Tibial artery (tissue), 4 donors: ENCODE measurements around the gene ILF3.
"Not testable (repeated sequence)": the region's sequence is repeated elsewhere in the genome, so short reads cannot be mapped to it uniquely, and the experiment has no call there.

Source experiments
- DNase-seq, 2 donors: peaks; one replicate each; pipeline ENCODE4 v3.0.0-alpha.2; 2019
- H3K27ac ChIP-seq, 2 donors: fragments of 200-600 bp; sonication (generic) in 1 of 2; 1 replicate in 1 of 2; 2 replicates in 1 of 2; pipeline ENCODE4 v1.5.1; 2018 to 2019; ENCODE audit warnings: mild to moderate bottlenecking in 1 of 2
- H3K27me3 ChIP-seq, 2 donors: fragments of 200-600 bp; sonication (generic) in 1 of 2; one replicate each; pipeline versions ENCODE4 v1.5.1 to v1.6.0; 2016 to 2019
- H3K36me3 ChIP-seq, 3 donors: fragments of 200-600 bp; sonication (generic) in 2 of 3; one replicate each; pipeline ENCODE4 v1.5.1; 2016 to 2019; ENCODE audit warnings: mild to moderate bottlenecking in 2 of 3
- H3K4me1 ChIP-seq, 4 donors: fragments of 200-600 bp; sonication (generic) in 2 of 4; 1 replicate in 3 of 4; 2 replicates in 1 of 4; pipeline ENCODE4 v1.5.1; 2016 to 2019
- H3K4me3 ChIP-seq, 2 donors: fragments of 200-600 bp; sonication (generic) in 1 of 2; 1 replicate in 1 of 2; 2 replicates in 1 of 2; pipeline ENCODE4 v1.5.1; 2018 to 2019; ENCODE audit warnings: mild to moderate bottlenecking in 2 of 2
- H3K9me3 ChIP-seq, 3 donors: fragments of 200-600 bp; sonication (generic) in 1 of 3; one replicate each; pipeline ENCODE4 v1.5.1; 2016 to 2019
- CTCF ChIP-seq, 2 experiments: fragments of 200-600 bp in 1 of 2; fragments of 450-650 bp in 1 of 2; IDR thresholded peaks; one replicate each; pipeline ENCODE4 v1.5.1; 2017 to 2019; ENCODE audit warnings: antibody characterized with exemption in 2 of 2, mild to moderate bottlenecking in 1 of 2, moderate library complexity in 1 of 2
- intact Hi-C: fragments of 100-400 bp; cut with DNase I; formaldehyde crosslinking; loops from one replicate; pipeline ENCODE4 v1.15.0; 2023; ENCODE audit warnings: low total_unique reads

ILF3 gene

GRCh38 chr19:10660346-10660745 is 6.2 kb downstream of the ILF3 start:
- H3K9me3 ChIP-seq: no peaks in the 10 kb centered on the region
- no peak overlapping the region for H3K4me3 ChIP-seq
- TF ChIP-seq CTCF (IDR thresholded peaks at IDR 0.05): no peak
- peaks cover 0 to 75% (median 27%) of the 10 kb centered on the region in 4 donors for H3K4me1 ChIP-seq
- no peaks in the 10 kb centered on the region for H3K27me3 ChIP-seq
- intact Hi-C loops: no loop called here
- no peak for DNase-seq
- H3K36me3 ChIP-seq: no peaks in the 10 kb centered on the region
- H3K27ac ChIP-seq: no peak overlapping the region

GRCh38 chr19:10661946-10662345 is 7.8 kb downstream of the ILF3 start:
- intact Hi-C loops: no loop called here
- TF ChIP-seq CTCF (IDR thresholded peaks at IDR 0.05): no peak
- Histone ChIP-seq H3K4me3 (no peak overlapping the region), H3K27me3 (no peaks in the 10 kb centered on the region), H3K27ac (no peak overlapping the region), H3K4me1 (peaks cover 0 to 59% (median 18%) of the 10 kb centered on the region in 4 donors), H3K36me3 (no peaks in the 10 kb centered on the region), H3K9me3 (no peaks in the 10 kb centered on the region)
- no peak for DNase-seq

GRCh38 chr19:10662384-10663251 is 8.5 kb downstream of the ILF3 start:
- no peak overlapping the region for H3K4me3 ChIP-seq
- H3K9me3 ChIP-seq: no peaks in the 10 kb centered on the region
- no peaks in the 10 kb centered on the region for H3K36me3 ChIP-seq
- TF ChIP-seq CTCF (IDR thresholded peaks at IDR 0.05): no peak
- H3K27me3 ChIP-seq: no peaks in the 10 kb centered on the region
- H3K4me1 ChIP-seq: peaks cover 0 to 54% (median 18%) of the 10 kb centered on the region in 4 donors
- H3K27ac ChIP-seq: no peak overlapping the region
- no peak for DNase-seq
- intact Hi-C loops: no loop called here

GRCh38 chr19:10663252-10663563 is 9.1 kb downstream of the ILF3 start:
- H3K27ac ChIP-seq, intact Hi-C loops: not testable (repeated sequence)
- H3K4me1 ChIP-seq: peaks cover 0 to 55% (median 21%) of the 10 kb centered on the region in 4 donors

GRCh38 chr19:10667867-10668266 is 13.7 kb downstream of the ILF3 start:
- intact Hi-C loops: no loop called here
- no peaks in the 10 kb centered on the region for H3K27me3 ChIP-seq
- H3K9me3 ChIP-seq: no peaks in the 10 kb centered on the region
- no peak overlapping the region for H3K4me3 ChIP-seq
- TF ChIP-seq CTCF (IDR thresholded peaks at IDR 0.05): no peak
- no peak overlapping the region for H3K27ac ChIP-seq
- peaks cover 0 to 36% (median 20%) of the 10 kb centered on the region in 4 donors for H3K4me1 ChIP-seq
- H3K36me3 ChIP-seq: peaks cover 15 to 24% (median 18%) of the 10 kb centered on the region in 3 donors
- no peak for DNase-seq

More at GRCh38 chr19:10663252-10663563, 9.1 kb downstream of the ILF3 start:
- not testable (repeated sequence) for H3K36me3 ChIP-seq, H3K27me3 ChIP-seq, H3K4me3 ChIP-seq, DNase-seq, H3K9me3 ChIP-seq

GRCh38 chr19:10669246-10669645 is 15.1 kb downstream of the ILF3 start:
- no peak for TF ChIP-seq CTCF (IDR thresholded peaks at IDR 0.05)
- no peak for DNase-seq
- Histone ChIP-seq H3K9me3 (no peaks in the 10 kb centered on the region), H3K36me3 (peaks cover 23 to 35% (median 25%) of the 10 kb centered on the region in 3 donors), H3K4me3 (no peak overlapping the region), H3K4me1 (peaks cover 0 to 24% (median 14%) of the 10 kb centered on the region in 4 donors), H3K27ac (no peak overlapping the region), H3K27me3 (no peaks in the 10 kb centered on the region)
- intact Hi-C loops: no loop called here
